ENCODE results near the gene KHDC1L.

- TF ChIP-seq CTCF (IDR thresholded peaks at IDR 0.05): no peak
- no peak for TF ChIP-seq POLR2A (IDR thresholded peaks at IDR 0.05)
Observed at GRCh38 chr6:73177221-73177944, 47.9 kb downstream of the KHDC1L start.
